ENCODE data around the gene GUK1.

Gene GUK1

GRCh38 chr1:228122921-228123441, 17.1 kb upstream of the GUK1 start:
- Histone ChIP-seq H3K9ac (no peak overlapping the region), H3K4me2 (ENCODE audit: low read length) (no peak overlapping the region), H2AFZ (no peak overlapping the region), H3K27me3 (ENCODE audit: control insufficient read depth, insufficient read depth, low read length) (no peaks in the 10 kb centered on the region), H3K36me3 (ENCODE audit: control insufficient read depth, insufficient read depth, low read length) (no peaks in the 10 kb centered on the region), H3K79me2 (no peaks in the 10 kb centered on the region), H3K4me3 (ENCODE audit: low read depth, low read length) (no peak overlapping the region), H3K9me3 (ENCODE audit: control insufficient read depth, low read length) (no peaks in the 10 kb centered on the region), H3K4me1 (no peaks in the 10 kb centered on the region), H3K27ac (no peak overlapping the region)
- no peak for TF ChIP-seq CTCF (IDR thresholded peaks at IDR 0.05)

GRCh38 chr1:228123505-228123904, 16.6 kb upstream of the GUK1 start:
- Histone ChIP-seq H3K27ac (no peak overlapping the region), H3K27me3 (ENCODE audit: control insufficient read depth, insufficient read depth, low read length) (no peaks in the 10 kb centered on the region), H3K9me3 (ENCODE audit: control insufficient read depth, low read length) (no peaks in the 10 kb centered on the region), H3K4me2 (ENCODE audit: low read length) (no peak overlapping the region), H3K9ac (no peak overlapping the region), H3K4me1 (no peaks in the 10 kb centered on the region), H2AFZ (no peak overlapping the region), H3K4me3 (ENCODE audit: low read depth, low read length) (no peak overlapping the region), H3K36me3 (ENCODE audit: control insufficient read depth, insufficient read depth, low read length) (no peaks in the 10 kb centered on the region), H3K79me2 (no peaks in the 10 kb centered on the region)
- no peak for TF ChIP-seq CTCF (IDR thresholded peaks at IDR 0.05)

- H3K36me3 ChIP-seq (ENCODE audit: control insufficient read depth, insufficient read depth, low read length): no peaks in the 10 kb centered on the region
- no peak overlapping the region for H3K9ac ChIP-seq
- H3K79me2 ChIP-seq: no peaks in the 10 kb centered on the region
- H3K4me3 ChIP-seq (ENCODE audit: low read depth, low read length): no peak overlapping the region
- H3K4me2 ChIP-seq (ENCODE audit: low read length): no peak overlapping the region
- no peak overlapping the region for H2AFZ ChIP-seq
- H3K27ac ChIP-seq: no peak overlapping the region
- H3K4me1 ChIP-seq: no peaks in the 10 kb centered on the region
- no peaks in the 10 kb centered on the region for H3K9me3 ChIP-seq (ENCODE audit: control insufficient read depth, low read length)
- no peaks in the 10 kb centered on the region for H3K27me3 ChIP-seq (ENCODE audit: control insufficient read depth, insufficient read depth, low read length)
- TF ChIP-seq CTCF (IDR thresholded peaks at IDR 0.05): no peak
Observed at GRCh38 chr1:228125185-228125584, 14.9 kb upstream of the GUK1 start.

- Histone ChIP-seq H3K4me3 (ENCODE audit: low read depth, low read length) (no peak overlapping the region), H3K9me3 (ENCODE audit: control insufficient read depth, low read length) (no peaks in the 10 kb centered on the region), H3K9ac (no peak overlapping the region), H3K27me3 (ENCODE audit: control insufficient read depth, insufficient read depth, low read length) (no peaks in the 10 kb centered on the region), H2AFZ (no peak overlapping the region), H3K36me3 (ENCODE audit: control insufficient read depth, insufficient read depth, low read length) (no peaks in the 10 kb centered on the region), H3K4me1 (no peaks in the 10 kb centered on the region), H3K4me2 (ENCODE audit: low read length) (no peak overlapping the region), H3K27ac (no peak overlapping the region), H3K79me2 (no peaks in the 10 kb centered on the region)
- no peak for TF ChIP-seq CTCF (IDR thresholded peaks at IDR 0.05)
Observed at GRCh38 chr1:228131766-228132165, 8.3 kb upstream of the GUK1 start.

GRCh38 chr1:228134591-228134990, 5.5 kb upstream of the GUK1 start:
- H3K4me3 ChIP-seq (ENCODE audit: low read depth, low read length): no peak overlapping the region
- no peaks in the 10 kb centered on the region for H3K79me2 ChIP-seq
- H3K27me3 ChIP-seq (ENCODE audit: control insufficient read depth, insufficient read depth, low read length): no peaks in the 10 kb centered on the region
- TF ChIP-seq CTCF (IDR thresholded peaks at IDR 0.05): no peak
- no peaks in the 10 kb centered on the region for H3K4me1 ChIP-seq
- H2AFZ ChIP-seq: no peak overlapping the region
- H3K36me3 ChIP-seq (ENCODE audit: control insufficient read depth, insufficient read depth, low read length): no peaks in the 10 kb centered on the region
- H3K9me3 ChIP-seq (ENCODE audit: control insufficient read depth, low read length): no peaks in the 10 kb centered on the region
- no peak overlapping the region for H3K9ac ChIP-seq
- H3K27ac ChIP-seq: no peak overlapping the region
- H3K4me2 ChIP-seq (ENCODE audit: low read length): no peak overlapping the region

Data from parathyroid adenoma (tissue), 2 donors.